ENCODE measurements around the gene NSF.

GRCh38 chr17:46751425-46751824 is 161.0 kb downstream of the NSF start:
- TF ChIP-seq TAF1 (IDR thresholded peaks at IDR 0.05; ENCODE audit: low read depth) (no peak), CREB1 (IDR thresholded peaks at IDR 0.05; ENCODE audit: low read depth) (no peak), YY1 (IDR thresholded peaks at IDR 0.05; ENCODE audit: low read depth) (no peak), MAX (IDR thresholded peaks at IDR 0.05) (no peak), REST (IDR thresholded peaks at IDR 0.05; ENCODE audit: low read depth) (no peak), CEBPB (IDR thresholded peaks at IDR 0.05) (no peak), NFIC (IDR thresholded peaks at IDR 0.05) (no peak), FOXM1 (IDR thresholded peaks at IDR 0.05; ENCODE audit: borderline replicate concordance, low read depth) (no peak), USF1 (IDR thresholded peaks at IDR 0.05) (no peak), ZBTB7A (IDR thresholded peaks at IDR 0.05; ENCODE audit: low read depth) (no peak), RAD21 (IDR thresholded peaks at IDR 0.05; ENCODE audit: low read depth) (no peak), TCF12 (IDR thresholded peaks at IDR 0.05; ENCODE audit: low read depth) (no peak), EGR1 (IDR thresholded peaks at IDR 0.05) (no peak)
